ENCODE data around the gene PATE4. TPM values are rescaled to one million over a fixed set of nuclear protein-coding genes. Genes with fewer than 3 reads are reported as not detected.

The PATE4 gene
- total RNA-seq, 1 experiment from 2014 or later = not detected

- BruUV-seq (replicated peaks) = no TSS peak
- no peak for DNase-seq (ENCODE audit: low read depth, low spot score)
- Histone ChIP-seq H4K20me1 (ENCODE audit: insufficient read depth) (no peaks in the 10 kb centered on the region), H3K4me2 (ENCODE audit: low read length) (no peak overlapping the region), H3K9me2 (ENCODE audit: insufficient read depth) (no peaks in the 10 kb centered on the region), H3K79me2 (ENCODE audit: insufficient read depth, low read length) (no peaks in the 10 kb centered on the region), H3K4me1 (ENCODE audit: control insufficient read depth in 1 of 2, insufficient read depth in 2 of 2, low read length in 2 of 2) (no peaks in the 10 kb centered on the region), H2AFZ (ENCODE audit: low read depth, low read length, poor library complexity, severe bottlenecking) (no peak overlapping the region), H3K4me3 (replicated peaks in 1 of 2; ENCODE audit: low read depth in 1 of 2, low read length in 2 of 2) (no peak overlapping the region), H3K27me3 (ENCODE audit: insufficient read depth, low read length) (no peaks in the 10 kb centered on the region), H3K9me3 (ENCODE audit: control insufficient read depth in 1 of 2, insufficient read depth in 1 of 2, low read depth in 1 of 2, low read length in 2 of 2) (peaks cover 0 to 3% of the 10 kb centered on the region in 2 experiments; a peak in 2 of 4 replicates), H3K27ac (ENCODE audit: low read depth, low read length) (no peak overlapping the region), H3K36me3 (ENCODE audit: control insufficient read depth in 1 of 2, insufficient read depth in 2 of 2, low read length in 2 of 2) (no peaks in the 10 kb centered on the region), H3K9ac (ENCODE audit: low read length) (no peak overlapping the region)
- TF ChIP-seq YY1 (IDR thresholded peaks at IDR 0.05; ENCODE audit: extremely low read depth, insufficient replicate concordance, low read depth, low read length) = no peak
- TF ChIP-seq TCF7L2 (IDR thresholded peaks at IDR 0.05; ENCODE audit: borderline replicate concordance, extremely low read depth, insufficient read depth, insufficient read length) = no peak
- TF ChIP-seq, protein P1, sequence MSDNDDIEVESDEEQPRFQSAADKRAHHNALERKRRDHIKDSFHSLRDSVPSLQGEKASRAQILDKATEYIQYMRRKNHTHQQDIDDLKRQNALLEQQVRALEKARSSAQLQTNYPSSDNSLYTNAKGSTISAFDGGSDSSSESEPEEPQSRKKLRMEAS (IDR thresholded peaks at IDR 0.05) = no peak
- no peak for TF ChIP-seq SIN3A (IDR thresholded peaks at IDR 0.05; ENCODE audit: low read depth)
- TF ChIP-seq ZNF274 (IDR thresholded peaks at IDR 0.05; ENCODE audit: low read depth, low read length) = no peak
- no peak for TF ChIP-seq ELF1 (IDR thresholded peaks at IDR 0.05; ENCODE audit: borderline replicate concordance, low read depth)
- TF ChIP-seq EGR1 (IDR thresholded peaks at IDR 0.05; ENCODE audit: low read depth) = no peak
- no peak for TF ChIP-seq EZH2phosphoT487 (IDR thresholded peaks at IDR 0.05; ENCODE audit: borderline replicate concordance)
- no peak for TF ChIP-seq SP1 (IDR thresholded peaks at IDR 0.05; ENCODE audit: low read depth)
- RAD21 ChIA-PET (ENCODE audit: low non-redundant PET in 1 of 2, low total read pairs in 2 of 2, uncharacterized antibody in 2 of 2, unreplicated experiment in 2 of 2) = no interaction called here
- intact Hi-C loops (cut with micrococcal nuclease) = no loop called here
- ATAC-seq = no peak
- CTCF ChIA-PET = no interaction called here
- POLR2A ChIA-PET = no interaction called here
Observed at GRCh38 chr11:125797641-125798040, 35.5 kb upstream of the PATE4 start.

DNA sequence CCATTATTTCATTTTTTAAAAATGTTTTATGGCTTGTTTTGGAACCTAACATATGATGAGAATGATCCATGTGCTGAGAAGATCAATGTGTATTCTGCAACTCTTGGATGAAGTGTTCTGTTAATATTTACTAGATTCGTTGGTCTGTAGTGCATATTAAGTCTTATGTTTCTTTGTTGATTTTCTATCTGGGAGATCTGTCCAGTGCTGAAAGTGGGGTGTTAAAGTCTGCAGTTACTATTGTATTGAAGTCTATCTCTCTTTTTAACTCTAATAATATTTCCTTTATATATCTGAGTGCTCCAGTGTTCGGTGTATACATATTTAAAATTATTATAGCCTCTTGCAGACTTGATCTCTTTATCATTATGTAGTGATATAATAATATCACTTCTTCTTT, 33.3 kb upstream of the PATE4 start:
- Histone ChIP-seq H3K27ac (ENCODE audit: low read depth, low read length) (no peak overlapping the region), H2AFZ (ENCODE audit: low read depth, low read length, poor library complexity, severe bottlenecking) (no peak overlapping the region), H3K36me3 (ENCODE audit: control insufficient read depth in 1 of 2, insufficient read depth in 2 of 2, low read length in 2 of 2) (no peaks in the 10 kb centered on the region), H3K27me3 (ENCODE audit: insufficient read depth, low read length) (no peaks in the 10 kb centered on the region), H3K79me2 (ENCODE audit: insufficient read depth, low read length) (no peaks in the 10 kb centered on the region), H3K9ac (ENCODE audit: low read length) (no peak overlapping the region), H3K4me2 (ENCODE audit: low read length) (no peak overlapping the region), H3K4me3 (replicated peaks in 1 of 2; ENCODE audit: low read depth in 1 of 2, low read length in 2 of 2) (no peak overlapping the region), H3K9me3 (ENCODE audit: control insufficient read depth in 1 of 2, insufficient read depth in 1 of 2, low read depth in 1 of 2, low read length in 2 of 2) (peaks cover 0 to 5% of the 10 kb centered on the region in 2 experiments; a peak in 2 of 4 replicates), H4K20me1 (ENCODE audit: insufficient read depth) (no peaks in the 10 kb centered on the region), H3K9me2 (ENCODE audit: insufficient read depth) (no peaks in the 10 kb centered on the region), H3K4me1 (ENCODE audit: control insufficient read depth in 1 of 2, insufficient read depth in 2 of 2, low read length in 2 of 2) (no peaks in the 10 kb centered on the region)
- ATAC-seq = no peak
- intact Hi-C loops (cut with micrococcal nuclease) = no loop called here
- RAD21 ChIA-PET (ENCODE audit: low non-redundant PET in 1 of 2, low total read pairs in 2 of 2, uncharacterized antibody in 2 of 2, unreplicated experiment in 2 of 2) = no interaction called here
- no peak for DNase-seq (ENCODE audit: low read depth, low spot score)
- BruUV-seq (replicated peaks) = no TSS peak
- TF ChIP-seq SRF (IDR thresholded peaks at IDR 0.05; ENCODE audit: low read depth) = no peak
- no peak for TF ChIP-seq ZFX (IDR thresholded peaks at IDR 0.05)
- TF ChIP-seq, protein P2, sequence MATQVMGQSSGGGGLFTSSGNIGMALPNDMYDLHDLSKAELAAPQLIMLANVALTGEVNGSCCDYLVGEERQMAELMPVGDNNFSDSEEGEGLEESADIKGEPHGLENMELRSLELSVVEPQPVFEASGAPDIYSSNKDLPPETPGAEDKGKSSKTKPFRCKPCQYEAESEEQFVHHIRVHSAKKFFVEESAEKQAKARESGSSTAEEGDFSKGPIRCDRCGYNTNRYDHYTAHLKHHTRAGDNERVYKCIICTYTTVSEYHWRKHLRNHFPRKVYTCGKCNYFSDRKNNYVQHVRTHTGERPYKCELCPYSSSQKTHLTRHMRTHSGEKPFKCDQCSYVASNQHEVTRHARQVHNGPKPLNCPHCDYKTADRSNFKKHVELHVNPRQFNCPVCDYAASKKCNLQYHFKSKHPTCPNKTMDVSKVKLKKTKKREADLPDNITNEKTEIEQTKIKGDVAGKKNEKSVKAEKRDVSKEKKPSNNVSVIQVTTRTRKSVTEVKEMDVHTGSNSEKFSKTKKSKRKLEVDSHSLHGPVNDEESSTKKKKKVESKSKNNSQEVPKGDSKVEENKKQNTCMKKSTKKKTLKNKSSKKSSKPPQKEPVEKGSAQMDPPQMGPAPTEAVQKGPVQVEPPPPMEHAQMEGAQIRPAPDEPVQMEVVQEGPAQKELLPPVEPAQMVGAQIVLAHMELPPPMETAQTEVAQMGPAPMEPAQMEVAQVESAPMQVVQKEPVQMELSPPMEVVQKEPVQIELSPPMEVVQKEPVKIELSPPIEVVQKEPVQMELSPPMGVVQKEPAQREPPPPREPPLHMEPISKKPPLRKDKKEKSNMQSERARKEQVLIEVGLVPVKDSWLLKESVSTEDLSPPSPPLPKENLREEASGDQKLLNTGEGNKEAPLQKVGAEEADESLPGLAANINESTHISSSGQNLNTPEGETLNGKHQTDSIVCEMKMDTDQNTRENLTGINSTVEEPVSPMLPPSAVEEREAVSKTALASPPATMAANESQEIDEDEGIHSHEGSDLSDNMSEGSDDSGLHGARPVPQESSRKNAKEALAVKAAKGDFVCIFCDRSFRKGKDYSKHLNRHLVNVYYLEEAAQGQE (IDR thresholded peaks at IDR 0.05; ENCODE audit: low read depth) = peak; percentile 10; the same call in 1 of the 2 replicates
- TF ChIP-seq ZBTB33 (IDR thresholded peaks at IDR 0.05; ENCODE audit: extremely low read depth, insufficient replicate concordance, low read length) = no peak
- POLR2A ChIA-PET = no interaction called here
- CTCF ChIA-PET = no interaction called here
